ENCODE results near the gene BDNF.

- TF ChIP-seq POLR2A (IDR thresholded peaks at IDR 0.05; ENCODE audit: low read length) (no peak), GATA1 (IDR thresholded peaks at IDR 0.05; ENCODE audit: low read depth, low read length) (no peak)
Measured at GRCh38 chr11:27716835-27717234, 16.6 kb upstream of the BDNF start.

Data from erythroblast (primary cell).